Fibroblast of villous mesenchyme (primary cell): ENCODE measurements around the gene GBX2. TPM values are rescaled to one million over a fixed set of nuclear protein-coding genes. Genes with fewer than 3 reads are reported as not detected.

Experiments used
- DNase-seq: peaks from one replicate; pipeline ENCODE4 v3.0.0-alpha.2; 2010; ENCODE audit warnings: low read depth
- H3K4me3 ChIP-seq: 2 replicates; pipeline ENCODE4 v1.5.1; 2011; ENCODE audit warnings: low read depth, mild to moderate bottlenecking, low read length
- total RNA-seq: library from RNA; depleted of rRNA; stranded (reverse); fragments of >200 nt; gene quantifications from 2 replicates; pipeline ENCODE4 v1.2.3, GENCODE V29; 2012
- TF ChIP-seq, protein P1 (sequence below): IDR thresholded peaks from 2 replicates; pipeline ENCODE4 v1.5.1; 2012; ENCODE audit warnings: low read depth, mild to moderate bottlenecking, low read length; ENCODE audit not compliant: insufficient read depth

GBX2 gene
- total RNA-seq, 1 donor: not detected

DNA sequence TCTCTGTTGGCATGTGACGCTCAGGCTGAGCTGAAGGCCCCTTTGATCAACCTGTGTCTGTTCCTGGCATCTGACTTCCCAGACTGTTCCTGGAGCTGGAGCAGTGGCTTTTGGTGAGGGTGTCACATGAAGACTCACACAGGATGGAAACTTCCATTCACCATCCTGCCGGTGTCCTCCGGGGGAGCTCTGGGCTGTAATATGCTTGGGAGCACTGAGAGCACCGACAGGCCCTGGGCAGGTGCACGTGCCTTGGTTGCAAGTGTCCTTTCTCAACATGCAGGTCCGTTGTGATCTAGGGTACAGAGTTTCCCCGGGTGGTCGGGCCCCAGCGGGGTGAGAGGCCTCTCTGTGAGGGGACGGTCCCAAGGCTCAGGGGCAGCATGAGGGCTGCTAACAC is 24.8 kb upstream of the GBX2 start:
- TF ChIP-seq, protein P1, sequence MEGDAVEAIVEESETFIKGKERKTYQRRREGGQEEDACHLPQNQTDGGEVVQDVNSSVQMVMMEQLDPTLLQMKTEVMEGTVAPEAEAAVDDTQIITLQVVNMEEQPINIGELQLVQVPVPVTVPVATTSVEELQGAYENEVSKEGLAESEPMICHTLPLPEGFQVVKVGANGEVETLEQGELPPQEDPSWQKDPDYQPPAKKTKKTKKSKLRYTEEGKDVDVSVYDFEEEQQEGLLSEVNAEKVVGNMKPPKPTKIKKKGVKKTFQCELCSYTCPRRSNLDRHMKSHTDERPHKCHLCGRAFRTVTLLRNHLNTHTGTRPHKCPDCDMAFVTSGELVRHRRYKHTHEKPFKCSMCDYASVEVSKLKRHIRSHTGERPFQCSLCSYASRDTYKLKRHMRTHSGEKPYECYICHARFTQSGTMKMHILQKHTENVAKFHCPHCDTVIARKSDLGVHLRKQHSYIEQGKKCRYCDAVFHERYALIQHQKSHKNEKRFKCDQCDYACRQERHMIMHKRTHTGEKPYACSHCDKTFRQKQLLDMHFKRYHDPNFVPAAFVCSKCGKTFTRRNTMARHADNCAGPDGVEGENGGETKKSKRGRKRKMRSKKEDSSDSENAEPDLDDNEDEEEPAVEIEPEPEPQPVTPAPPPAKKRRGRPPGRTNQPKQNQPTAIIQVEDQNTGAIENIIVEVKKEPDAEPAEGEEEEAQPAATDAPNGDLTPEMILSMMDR: no peak
- no peak for DNase-seq
- H3K4me3 ChIP-seq: no peak overlapping the region

DNA sequence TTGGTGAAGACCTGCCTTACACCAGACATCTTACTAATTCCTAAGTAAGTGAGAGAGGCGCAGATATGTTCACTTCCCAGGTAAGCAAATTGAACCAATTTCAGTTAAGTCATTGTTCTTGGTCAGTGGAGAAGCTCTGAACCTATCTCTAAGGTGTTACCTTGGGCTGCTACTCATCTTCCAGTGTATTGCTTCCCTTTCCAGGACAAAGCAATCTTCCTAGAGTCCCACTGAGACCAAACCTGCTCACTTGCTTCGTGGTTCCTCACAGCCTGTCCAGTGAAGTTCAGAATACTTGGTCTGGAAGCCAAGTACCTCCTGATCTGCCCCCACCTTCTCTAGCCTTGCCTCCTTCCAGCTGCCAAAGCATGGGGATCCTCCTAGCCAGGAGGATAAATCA is 22.5 kb upstream of the GBX2 start:
- DNase-seq: no peak
- H3K4me3 ChIP-seq: no peak overlapping the region
- TF ChIP-seq, protein P1: no peak

DNA sequence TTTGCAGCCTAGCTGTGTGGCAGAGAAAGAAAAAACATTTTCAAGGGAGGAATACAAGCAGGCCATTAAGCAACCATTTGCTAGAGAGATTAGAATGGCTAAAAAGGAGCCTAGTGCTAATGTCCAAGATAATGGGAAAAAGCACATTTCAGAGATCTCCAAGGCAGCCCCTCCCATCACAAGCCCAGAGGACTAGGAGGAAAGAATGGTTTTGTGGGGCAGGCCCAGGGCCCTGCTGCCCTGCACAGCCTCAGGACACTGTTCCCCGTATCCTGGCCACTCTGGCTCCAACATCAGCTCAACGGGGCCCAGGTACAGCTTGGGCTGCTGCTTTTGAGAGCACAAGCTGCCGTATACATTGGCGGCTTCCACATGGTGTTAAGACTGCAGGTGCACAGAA is 16.5 kb upstream of the GBX2 start:
- no peak overlapping the region for H3K4me3 ChIP-seq
- DNase-seq: no peak
- TF ChIP-seq, protein P1: no peak

DNA sequence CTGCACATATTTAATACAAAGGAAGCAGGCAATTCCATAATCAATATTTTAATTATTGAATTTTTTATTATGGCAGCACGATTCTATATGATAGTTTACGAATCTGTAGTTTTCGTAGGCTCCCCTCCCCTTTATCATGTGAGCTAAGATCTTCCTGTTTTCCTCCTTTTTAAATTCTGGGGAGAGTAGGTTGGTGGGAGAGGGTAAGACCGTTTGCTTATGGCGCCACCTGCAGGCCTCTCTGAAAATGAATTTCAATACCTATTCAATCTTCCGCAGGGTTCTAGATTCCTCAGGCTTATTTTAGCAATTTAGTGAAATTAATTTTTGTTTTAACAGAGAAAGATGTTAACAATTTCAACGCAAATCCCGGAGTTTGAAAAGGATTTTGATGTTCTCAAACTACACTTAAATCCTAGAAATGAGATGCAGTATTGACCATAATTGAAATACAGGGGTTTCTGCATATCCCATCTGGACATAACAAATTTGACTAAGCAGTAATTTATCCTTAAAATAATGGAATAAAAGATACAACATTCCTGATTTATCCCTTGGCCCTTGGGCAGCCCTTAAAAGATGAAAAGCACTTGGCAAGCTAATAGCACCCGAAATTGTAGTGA is 12.8 kb upstream of the GBX2 start:
- DNase-seq: peak; percentile 81
- H3K4me3 ChIP-seq: no peak overlapping the region
- TF ChIP-seq, protein P1: peak; percentile 75

DNA sequence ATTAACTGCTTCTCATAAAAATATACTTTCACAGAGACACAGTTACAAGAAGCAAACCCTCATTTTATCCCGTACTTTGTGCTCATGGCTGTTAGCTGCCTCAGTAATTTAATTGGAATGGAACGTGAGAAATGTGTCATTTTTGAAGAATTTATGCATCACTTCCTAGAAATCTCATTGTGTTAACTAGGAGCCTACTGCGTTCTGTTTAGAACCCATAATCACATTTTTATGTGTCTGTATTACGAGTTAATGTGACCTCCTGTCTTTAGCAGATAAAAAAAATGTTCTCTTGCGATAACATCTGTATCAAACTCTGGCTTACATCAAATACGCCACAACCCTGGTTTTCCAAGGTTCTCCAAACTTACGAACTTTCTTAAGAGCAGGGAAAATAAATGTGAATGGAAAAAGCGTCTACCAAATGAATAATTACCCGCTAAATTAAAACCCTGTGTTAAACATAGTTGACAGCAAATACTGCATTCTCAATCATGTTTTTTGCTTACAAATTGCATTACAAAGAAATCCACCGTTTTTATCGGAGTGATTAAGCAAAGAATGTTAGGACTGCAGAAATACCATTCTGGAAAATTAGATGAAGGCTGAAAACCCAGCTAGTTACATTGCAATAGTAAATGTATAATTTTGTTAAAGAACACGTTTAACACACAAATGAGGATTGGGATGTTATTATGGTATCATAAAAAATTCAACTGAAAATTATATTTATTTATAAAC is 12.1 kb upstream of the GBX2 start:
- DNase-seq: peak; percentile 81
- H3K4me3 ChIP-seq: no peak overlapping the region
- TF ChIP-seq, protein P1: no peak

DNA sequence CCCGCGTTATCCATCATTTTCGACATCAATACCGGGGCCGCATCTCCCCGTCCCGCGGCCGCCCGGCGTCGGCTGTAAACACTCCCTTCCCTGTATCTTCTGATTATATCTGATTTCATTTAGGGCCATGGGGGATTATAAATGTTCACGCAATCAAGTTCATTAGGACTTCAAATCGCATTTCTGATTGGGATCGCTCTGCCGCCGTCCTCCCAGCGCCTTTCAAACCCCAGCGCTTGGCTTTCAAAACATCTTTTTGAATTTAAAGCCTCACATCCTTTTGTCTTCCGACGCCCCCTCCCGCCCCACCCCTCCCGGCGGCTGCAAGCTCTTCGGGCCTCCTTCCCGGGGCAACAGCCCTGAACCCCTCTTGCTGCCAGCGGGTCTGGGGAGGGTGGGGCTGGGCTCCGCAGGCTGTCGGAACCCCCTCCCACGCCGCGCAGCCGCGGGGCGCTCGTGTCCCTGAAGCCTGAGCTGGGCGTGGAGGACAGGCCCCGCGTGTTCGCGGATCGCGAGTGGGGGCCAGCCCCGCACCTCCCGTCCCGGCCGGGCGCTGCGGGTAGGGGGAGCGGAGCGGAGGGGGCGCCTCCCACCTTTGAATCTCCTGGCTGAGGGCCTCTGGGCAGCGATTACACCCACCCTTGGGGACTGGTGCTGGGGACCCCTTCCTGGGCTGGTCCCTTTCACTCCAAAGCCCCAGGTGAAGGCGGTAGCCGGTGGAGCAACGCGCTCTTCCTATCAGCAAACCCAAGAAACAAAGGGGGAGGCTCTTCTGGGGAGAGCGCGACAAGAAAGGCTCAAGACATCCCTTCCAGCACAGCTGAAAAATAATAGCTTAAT is 11.3 kb upstream of the GBX2 start:
- peak; percentile 26 for DNase-seq
- peak overlapping the region; percentile 62 for H3K4me3 ChIP-seq
- TF ChIP-seq, protein P1: no peak
